Endothelial cell (in vitro differentiated cells): ENCODE measurements around the gene ANTXR1. TPM values are rescaled to one million over a fixed set of nuclear protein-coding genes. Genes with fewer than 3 reads are reported as not detected.

Experiments
- DNase-seq: peaks from one replicate; pipeline ENCODE4 v3.0.0; 2021; ENCODE audit warnings: low spot score
- H3K27ac Mint-ChIP-seq: one replicate; pipeline ENCODE4 v1.8.0; 2021; ENCODE audit warnings: mixed read lengths, inconsistent platforms; ENCODE audit not compliant: unreplicated experiment
- H3K27me3 Mint-ChIP-seq: one replicate; pipeline ENCODE4 v1.8.0; 2021; ENCODE audit warnings: mild to moderate bottlenecking, moderate library complexity, mixed read lengths, inconsistent platforms; ENCODE audit not compliant: unreplicated experiment
- H3K36me3 Mint-ChIP-seq: one replicate; pipeline ENCODE4 v1.8.0; 2021; ENCODE audit warnings: mild to moderate bottlenecking, low read depth, mixed read lengths, inconsistent platforms; ENCODE audit not compliant: unreplicated experiment
- H3K4me1 Mint-ChIP-seq: one replicate; pipeline ENCODE4 v1.8.0; 2021; ENCODE audit warnings: mild to moderate bottlenecking, mixed read lengths, inconsistent platforms; ENCODE audit not compliant: unreplicated experiment
- H3K4me3 Mint-ChIP-seq: one replicate; pipeline ENCODE4 v1.8.0; 2021; ENCODE audit warnings: mild to moderate bottlenecking, mixed read lengths, inconsistent platforms; ENCODE audit not compliant: unreplicated experiment
- H3K9me3 Mint-ChIP-seq: one replicate; pipeline ENCODE4 v1.8.0; 2021; ENCODE audit warnings: mixed read lengths, inconsistent platforms; ENCODE audit not compliant: unreplicated experiment
- CTCF ChIP-seq: fragments of 200-600 bp; sonication (generic); IDR thresholded peaks from one replicate; pipeline ENCODE4 v1.5.0; 2021; ENCODE audit warnings: antibody characterized with exemption; ENCODE audit not compliant: unreplicated experiment
- total RNA-seq: library from RNA; stranded (reverse); fragmentation: NEBNext Ultra II Directional; extraction: Animal tissue kit (Norgen Biotek cat#: 25700); gene quantifications from one replicate; pipeline ENCODE4 v1.2.1, GENCODE V29; 2021; ENCODE audit not compliant: unreplicated experiment

The ANTXR1 gene
- total RNA-seq, 1 donor from 2014 or later = 7.5 TPM

DNA sequence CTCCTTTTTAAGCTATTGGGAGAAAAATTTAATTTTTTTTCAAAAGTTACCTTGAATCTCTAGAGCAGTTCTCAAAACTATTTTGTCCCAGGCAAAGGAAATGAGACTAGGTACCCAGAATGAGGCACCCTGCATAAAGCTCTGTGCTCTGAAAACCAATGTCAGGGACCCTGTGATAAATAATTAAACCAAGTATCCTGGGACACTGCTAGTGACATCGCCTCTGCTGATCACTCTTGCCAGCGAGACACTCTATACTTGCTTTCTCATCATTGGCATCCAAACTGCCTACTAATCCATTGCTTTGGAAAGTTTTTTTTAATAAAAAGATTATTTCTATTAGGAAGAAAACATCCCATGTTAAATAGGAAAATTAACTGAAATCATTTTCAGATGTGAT, 37.1 kb upstream of the ANTXR1 start:
- no peak for DNase-seq
- Mint-ChIP-seq H3K27ac (no peak overlapping the region), H3K27me3 (peaks cover under 1% of the 10 kb centered on the region), H3K4me1 (no peaks in the 10 kb centered on the region), H3K4me3 (no peak overlapping the region), H3K36me3 (no peaks in the 10 kb centered on the region), H3K9me3 (no peaks in the 10 kb centered on the region)
- TF ChIP-seq CTCF = no peak

GRCh38 chr2:68977453-68977852, 35.5 kb upstream of the ANTXR1 start:
- H3K36me3 Mint-ChIP-seq = no peaks in the 10 kb centered on the region
- no peak overlapping the region for H3K27ac Mint-ChIP-seq
- H3K27me3 Mint-ChIP-seq = no peaks in the 10 kb centered on the region
- no peak for DNase-seq
- no peak overlapping the region for H3K4me3 Mint-ChIP-seq
- no peaks in the 10 kb centered on the region for H3K4me1 Mint-ChIP-seq
- TF ChIP-seq CTCF = no peak
- H3K9me3 Mint-ChIP-seq = no peaks in the 10 kb centered on the region

- H3K4me1 Mint-ChIP-seq = no peaks in the 10 kb centered on the region
- no peak for DNase-seq
- H3K27me3 Mint-ChIP-seq = no peaks in the 10 kb centered on the region
- no peak for TF ChIP-seq CTCF
- H3K9me3 Mint-ChIP-seq = no peaks in the 10 kb centered on the region
- no peaks in the 10 kb centered on the region for H3K36me3 Mint-ChIP-seq
- no peak overlapping the region for H3K27ac Mint-ChIP-seq
- H3K4me3 Mint-ChIP-seq = no peak overlapping the region
Observed at GRCh38 chr2:68978098-68978497, 34.9 kb upstream of the ANTXR1 start.

DNA sequence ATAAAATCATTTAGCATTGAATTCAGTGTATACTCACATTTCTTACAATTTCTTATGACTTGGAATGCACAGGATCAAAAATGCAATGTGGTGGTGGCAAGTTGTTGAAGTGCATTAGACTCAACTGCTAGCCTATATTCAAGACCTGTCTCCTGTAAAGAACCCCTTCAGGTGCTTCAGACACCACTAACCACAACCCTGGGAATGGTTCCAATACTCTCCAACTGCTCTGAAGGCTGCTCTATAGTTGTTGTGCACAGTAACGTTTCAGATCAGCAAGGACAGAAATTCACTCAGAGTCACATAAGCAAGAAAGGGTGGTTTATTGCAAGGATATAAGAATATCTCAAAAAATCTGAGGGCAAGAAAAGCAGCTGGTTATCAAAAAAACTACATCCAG, 32.0 kb upstream of the ANTXR1 start:
- no peaks in the 10 kb centered on the region for H3K9me3 Mint-ChIP-seq
- DNase-seq = no peak
- H3K36me3 Mint-ChIP-seq = no peaks in the 10 kb centered on the region
- no peak for TF ChIP-seq CTCF
- no peaks in the 10 kb centered on the region for H3K27me3 Mint-ChIP-seq
- H3K27ac Mint-ChIP-seq = no peak overlapping the region
- no peak overlapping the region for H3K4me3 Mint-ChIP-seq
- no peaks in the 10 kb centered on the region for H3K4me1 Mint-ChIP-seq

- Mint-ChIP-seq H3K27me3 (no peaks in the 10 kb centered on the region), H3K27ac (no peak overlapping the region), H3K36me3 (no peaks in the 10 kb centered on the region), H3K4me3 (no peak overlapping the region), H3K9me3 (no peaks in the 10 kb centered on the region), H3K4me1 (no peaks in the 10 kb centered on the region)
- DNase-seq = no peak
- no peak for TF ChIP-seq CTCF
Observed at GRCh38 chr2:68987021-68987503, 25.9 kb upstream of the ANTXR1 start.
